ENCODE results near the gene MAN1B1.

- TF ChIP-seq, protein P1, sequence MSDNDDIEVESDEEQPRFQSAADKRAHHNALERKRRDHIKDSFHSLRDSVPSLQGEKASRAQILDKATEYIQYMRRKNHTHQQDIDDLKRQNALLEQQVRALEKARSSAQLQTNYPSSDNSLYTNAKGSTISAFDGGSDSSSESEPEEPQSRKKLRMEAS (IDR thresholded peaks at IDR 0.05) = no peak
- no peak for TF ChIP-seq POLR2AphosphoS5 (IDR thresholded peaks at IDR 0.05; ENCODE audit: low read depth, low read length)
- TF ChIP-seq, protein P2, sequence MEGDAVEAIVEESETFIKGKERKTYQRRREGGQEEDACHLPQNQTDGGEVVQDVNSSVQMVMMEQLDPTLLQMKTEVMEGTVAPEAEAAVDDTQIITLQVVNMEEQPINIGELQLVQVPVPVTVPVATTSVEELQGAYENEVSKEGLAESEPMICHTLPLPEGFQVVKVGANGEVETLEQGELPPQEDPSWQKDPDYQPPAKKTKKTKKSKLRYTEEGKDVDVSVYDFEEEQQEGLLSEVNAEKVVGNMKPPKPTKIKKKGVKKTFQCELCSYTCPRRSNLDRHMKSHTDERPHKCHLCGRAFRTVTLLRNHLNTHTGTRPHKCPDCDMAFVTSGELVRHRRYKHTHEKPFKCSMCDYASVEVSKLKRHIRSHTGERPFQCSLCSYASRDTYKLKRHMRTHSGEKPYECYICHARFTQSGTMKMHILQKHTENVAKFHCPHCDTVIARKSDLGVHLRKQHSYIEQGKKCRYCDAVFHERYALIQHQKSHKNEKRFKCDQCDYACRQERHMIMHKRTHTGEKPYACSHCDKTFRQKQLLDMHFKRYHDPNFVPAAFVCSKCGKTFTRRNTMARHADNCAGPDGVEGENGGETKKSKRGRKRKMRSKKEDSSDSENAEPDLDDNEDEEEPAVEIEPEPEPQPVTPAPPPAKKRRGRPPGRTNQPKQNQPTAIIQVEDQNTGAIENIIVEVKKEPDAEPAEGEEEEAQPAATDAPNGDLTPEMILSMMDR (IDR thresholded peaks at IDR 0.05 in 2 of 3, conservative IDR thresholded peaks at IDR 0.05 in 1 of 3; ENCODE audit: borderline replicate concordance in 1 of 3, insufficient read depth in 1 of 3, low read depth in 2 of 3, low read length in 2 of 3) = no peak
Observed at GRCh38 chr9:137117269-137117731, 30.5 kb downstream of the MAN1B1 start.

Data from HCT116 (cell line).